Measurements from ENCODE around the gene ZFTA.
A peak's percentile ranks its signal among the peaks of the same experiment; 100 is the strongest.
"Not testable (repeated sequence)": the region's sequence is repeated elsewhere in the genome, so short reads cannot be mapped to it uniquely, and the experiment has no call there.

Gene ZFTA

DNA sequence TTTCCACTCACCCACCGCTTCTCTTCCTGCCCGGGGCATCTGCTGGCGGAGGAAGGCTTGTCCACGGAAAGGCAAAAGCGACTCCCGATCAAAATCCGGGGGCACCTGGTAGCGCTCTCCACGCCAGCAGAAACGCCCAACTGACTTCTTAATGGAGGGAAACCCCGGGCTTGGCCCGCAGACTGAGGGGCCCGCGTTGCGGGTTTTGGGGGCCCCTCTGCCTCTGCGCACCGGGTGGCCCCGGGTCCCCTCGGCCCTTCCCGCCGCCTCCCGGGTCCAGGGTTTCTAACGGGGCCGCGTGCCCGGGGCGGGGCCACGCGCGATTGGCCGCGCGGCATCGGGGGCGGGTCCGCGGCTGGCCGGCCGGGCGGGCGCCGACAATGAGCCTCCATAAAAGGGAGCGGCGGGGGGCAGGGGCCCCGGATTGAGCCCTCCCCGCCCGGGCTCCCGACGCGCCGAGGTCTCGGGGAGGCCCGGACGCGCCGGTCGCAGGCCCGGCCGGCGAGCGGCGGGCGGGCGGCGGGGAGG lies 44.5 kb upstream of the ZFTA start, which contains the start of gene SPINDOC:
Gene SPINDOC, plus strand, starts transcription at position 422 of the 528 bp plus-strand sequence. CDS start 231 bp downstream, outside the sequence.
- no peaks in the 10 kb centered on the region for H3K27me3 ChIP-seq (ENCODE audit: insufficient read depth, insufficient read length)
- peaks cover 42% of the 10 kb centered on the region for H3K36me3 ChIP-seq (ENCODE audit: insufficient read depth, insufficient read length, low read length)
- peaks cover 11% of the 10 kb centered on the region for H3K4me1 ChIP-seq (ENCODE audit: insufficient read depth, insufficient read length)
- peak within 1 kb of the TSS; percentile 99 for H3K4me3 ChIP-seq (ENCODE audit: insufficient read length, low read depth)
- peak within 1 kb of the TSS; percentile 100 for H3K9ac ChIP-seq (ENCODE audit: insufficient read length, low read depth)
- TF ChIP-seq ZNF274 (IDR thresholded peaks at IDR 0.05; ENCODE audit: low read depth, low read length): no peak
- no peak for TF ChIP-seq YY1 (IDR thresholded peaks at IDR 0.05; ENCODE audit: insufficient read depth, insufficient read length)
- no peak for TF ChIP-seq SUZ12 (IDR thresholded peaks at IDR 0.05; ENCODE audit: extremely low read depth, insufficient read depth, insufficient read length)
- no peaks in the 10 kb centered on the region for H3K9me3 ChIP-seq (ENCODE audit: insufficient read depth, low read length)
- no peak for DNase-seq (ENCODE audit: low read depth, low spot score)

DNA sequence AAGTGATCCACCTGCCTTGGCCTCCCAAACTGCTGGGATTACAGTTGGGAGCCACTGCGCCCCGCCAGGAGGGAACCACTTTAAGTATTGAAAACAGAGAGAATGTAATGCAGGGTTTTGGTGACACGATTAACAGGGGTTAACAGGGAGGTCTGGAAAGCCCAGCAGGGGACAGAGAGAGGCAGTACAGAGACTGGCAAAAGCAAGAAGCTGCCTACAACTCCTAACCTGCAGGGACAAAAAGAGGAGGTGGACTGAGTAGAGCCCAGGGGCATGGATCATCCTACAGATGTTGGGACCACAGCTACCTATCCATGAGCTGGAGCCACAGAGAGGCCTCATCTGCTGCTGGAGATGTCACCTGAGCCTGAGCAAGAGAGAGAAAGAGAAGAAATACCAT lies 42.9 kb upstream of the ZFTA start:
- no peaks in the 10 kb centered on the region for H3K9me3 ChIP-seq (ENCODE audit: insufficient read depth, low read length)
- DNase-seq (ENCODE audit: low read depth, low spot score): no peak
- peak overlapping the region; percentile 63 for H3K9ac ChIP-seq (ENCODE audit: insufficient read length, low read depth)
- H3K4me1 ChIP-seq (ENCODE audit: insufficient read depth, insufficient read length): peaks cover 6% of the 10 kb centered on the region
- TF ChIP-seq YY1 (IDR thresholded peaks at IDR 0.05; ENCODE audit: insufficient read depth, insufficient read length): no peak
- TF ChIP-seq SUZ12 (IDR thresholded peaks at IDR 0.05; ENCODE audit: extremely low read depth, insufficient read depth, insufficient read length): no peak
- no peak for TF ChIP-seq ZNF274 (IDR thresholded peaks at IDR 0.05; ENCODE audit: low read depth, low read length)
- H3K4me3 ChIP-seq (ENCODE audit: insufficient read length, low read depth): peak overlapping the region; percentile 12
- no peaks in the 10 kb centered on the region for H3K27me3 ChIP-seq (ENCODE audit: insufficient read depth, insufficient read length)
- peaks cover 26% of the 10 kb centered on the region for H3K36me3 ChIP-seq (ENCODE audit: insufficient read depth, insufficient read length, low read length)

DNA sequence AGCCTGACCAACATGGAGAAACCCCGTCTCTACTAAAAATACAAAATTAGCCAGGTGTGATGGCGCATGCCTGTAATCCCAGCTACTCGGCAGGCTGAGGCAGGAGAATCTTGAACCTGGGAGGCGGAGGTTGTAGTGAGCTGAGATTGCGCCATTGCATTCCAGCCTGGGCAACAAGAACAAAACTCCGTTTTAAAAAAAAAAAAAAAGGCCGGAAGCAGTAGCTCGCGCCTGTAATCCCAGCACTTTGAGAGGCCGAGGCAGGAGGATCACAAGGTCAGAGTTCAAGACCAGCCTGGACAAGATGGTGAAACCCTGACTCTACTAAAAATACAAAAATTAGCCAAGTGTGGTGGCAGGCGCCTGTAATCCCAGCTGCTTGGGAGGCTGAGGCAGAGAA lies 41.8 kb upstream of the ZFTA start:
- H3K27me3 ChIP-seq (ENCODE audit: insufficient read depth, insufficient read length); DNase-seq (ENCODE audit: low read depth, low spot score); H3K4me1 ChIP-seq (ENCODE audit: insufficient read depth, insufficient read length); H3K9ac ChIP-seq (ENCODE audit: insufficient read length, low read depth); H3K9me3 ChIP-seq (ENCODE audit: insufficient read depth, low read length); H3K4me3 ChIP-seq (ENCODE audit: insufficient read length, low read depth): not testable (repeated sequence)
- peaks cover 14% of the 10 kb centered on the region for H3K36me3 ChIP-seq (ENCODE audit: insufficient read depth, insufficient read length, low read length)

DNA sequence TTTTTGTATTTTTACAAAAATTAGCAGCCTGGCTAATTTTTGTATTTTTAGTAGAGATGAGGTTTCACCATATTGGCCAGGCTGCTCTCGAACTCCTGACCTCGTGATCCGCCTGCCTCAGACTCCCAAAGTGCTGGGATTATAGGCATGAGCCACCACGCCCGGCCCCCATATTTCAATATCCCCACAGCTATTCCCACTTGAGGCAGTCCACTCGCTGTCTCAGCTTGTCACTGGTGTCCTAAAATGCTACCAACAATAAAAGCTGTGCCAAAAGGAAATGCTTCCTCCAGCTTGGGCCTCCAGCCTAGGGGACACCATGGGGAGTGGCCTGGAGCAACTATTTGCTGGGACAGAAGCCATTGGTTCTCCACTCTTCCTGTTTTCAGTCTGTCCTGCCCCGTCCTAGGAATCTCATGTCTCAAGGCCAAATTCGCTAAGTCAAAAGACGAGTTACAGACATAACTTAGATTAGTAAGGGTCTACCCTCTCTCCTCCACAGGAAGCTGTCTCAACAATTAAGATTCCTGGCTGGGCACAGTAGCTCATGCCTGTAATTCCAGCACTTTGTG lies 37.4 kb upstream of the ZFTA start:
- Histone ChIP-seq H3K36me3 (ENCODE audit: insufficient read depth, insufficient read length, low read length) (no peaks in the 10 kb centered on the region), H3K9me3 (ENCODE audit: insufficient read depth, low read length) (no peaks in the 10 kb centered on the region), H3K9ac (ENCODE audit: insufficient read length, low read depth) (no peak overlapping the region), H3K4me1 (ENCODE audit: insufficient read depth, insufficient read length) (peaks cover 5% of the 10 kb centered on the region), H3K27me3 (ENCODE audit: insufficient read depth, insufficient read length) (no peaks in the 10 kb centered on the region), H3K4me3 (ENCODE audit: insufficient read length, low read depth) (no peak overlapping the region)
- DNase-seq (ENCODE audit: low read depth, low spot score): no peak
- TF ChIP-seq YY1 (IDR thresholded peaks at IDR 0.05; ENCODE audit: insufficient read depth, insufficient read length): no peak
- TF ChIP-seq ZNF274 (IDR thresholded peaks at IDR 0.05; ENCODE audit: low read depth, low read length): no peak
- TF ChIP-seq SUZ12 (IDR thresholded peaks at IDR 0.05; ENCODE audit: extremely low read depth, insufficient read depth, insufficient read length): no peak

DNA sequence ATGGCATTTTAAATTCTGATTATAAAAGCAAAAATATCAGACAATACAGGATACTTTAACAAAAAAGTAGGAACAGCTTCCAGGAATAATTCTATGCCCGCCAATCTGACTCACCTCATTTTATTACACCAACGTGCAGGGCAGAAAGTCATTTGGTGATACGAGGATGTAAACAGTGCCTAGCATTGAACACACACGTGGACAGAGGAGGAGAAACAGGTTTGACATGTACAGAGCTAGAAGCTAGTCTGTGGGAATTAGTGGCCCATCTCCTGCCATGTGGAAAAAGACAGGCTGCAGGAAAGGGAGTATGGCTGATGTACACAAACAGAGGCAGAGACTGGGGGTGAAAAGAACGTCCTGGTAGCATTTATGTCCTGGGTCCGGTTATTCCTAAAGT lies 35.7 kb upstream of the ZFTA start:
- no peak for DNase-seq (ENCODE audit: low read depth, low spot score)
- H3K4me1 ChIP-seq (ENCODE audit: insufficient read depth, insufficient read length): peaks cover 5% of the 10 kb centered on the region

DNA sequence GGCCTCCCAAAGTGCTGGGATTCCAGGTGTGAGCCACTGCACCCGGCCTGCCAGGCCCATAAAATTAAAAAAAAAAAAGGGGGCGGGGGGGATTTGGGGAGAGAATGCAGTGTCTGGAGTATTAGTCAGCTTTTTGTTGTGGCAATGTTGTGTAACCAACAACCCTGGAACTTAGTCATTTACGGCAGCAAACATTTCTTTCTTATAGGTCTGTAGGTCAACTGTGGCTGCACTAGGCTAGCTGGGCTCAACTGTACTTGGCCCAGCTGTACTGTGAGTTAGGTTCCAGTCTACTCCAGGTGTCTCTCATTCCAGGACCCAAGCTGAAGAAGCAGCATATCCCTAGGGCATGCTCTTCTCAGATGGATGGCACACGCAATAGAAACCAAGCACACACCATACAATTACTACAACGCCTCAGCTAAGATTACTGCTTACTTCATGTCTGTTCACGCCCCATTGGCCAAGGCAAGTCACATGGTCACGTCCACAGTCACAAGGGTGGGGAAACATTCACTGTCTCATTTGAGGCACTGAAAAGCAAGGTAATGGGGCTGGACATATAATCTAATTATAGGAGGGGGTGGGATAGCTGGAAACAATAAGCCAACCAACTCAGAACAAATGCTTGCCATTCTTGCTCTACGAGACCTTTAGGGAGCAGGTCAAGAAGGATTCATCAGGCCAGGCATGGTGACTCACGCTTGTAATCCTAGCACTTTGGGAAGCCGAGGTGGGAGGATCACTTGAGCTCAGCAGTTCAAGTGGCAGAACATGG lies 34.3 kb upstream of the ZFTA start:
- TF ChIP-seq YY1 (IDR thresholded peaks at IDR 0.05; ENCODE audit: insufficient read depth, insufficient read length) (no peak), SUZ12 (IDR thresholded peaks at IDR 0.05; ENCODE audit: extremely low read depth, insufficient read depth, insufficient read length) (no peak), ZNF274 (IDR thresholded peaks at IDR 0.05; ENCODE audit: low read depth, low read length) (no peak)
- H3K9ac ChIP-seq (ENCODE audit: insufficient read length, low read depth): no peak overlapping the region
- H3K4me3 ChIP-seq (ENCODE audit: insufficient read length, low read depth): no peak overlapping the region
- H3K4me1 ChIP-seq (ENCODE audit: insufficient read depth, insufficient read length): peaks cover 5% of the 10 kb centered on the region
- no peak for DNase-seq (ENCODE audit: low read depth, low spot score)
- H3K9me3 ChIP-seq (ENCODE audit: insufficient read depth, low read length): no peaks in the 10 kb centered on the region
- H3K36me3 ChIP-seq (ENCODE audit: insufficient read depth, insufficient read length, low read length): no peaks in the 10 kb centered on the region
- H3K27me3 ChIP-seq (ENCODE audit: insufficient read depth, insufficient read length): no peaks in the 10 kb centered on the region

More for the DNA sequence above, 35.7 kb upstream of the ZFTA start:
- Histone ChIP-seq H3K9ac (ENCODE audit: insufficient read length, low read depth) (no peak overlapping the region), H3K27me3 (ENCODE audit: insufficient read depth, insufficient read length) (no peaks in the 10 kb centered on the region), H3K36me3 (ENCODE audit: insufficient read depth, insufficient read length, low read length) (no peaks in the 10 kb centered on the region), H3K9me3 (ENCODE audit: insufficient read depth, low read length) (no peaks in the 10 kb centered on the region), H3K4me3 (ENCODE audit: insufficient read length, low read depth) (no peak overlapping the region)
- TF ChIP-seq YY1 (IDR thresholded peaks at IDR 0.05; ENCODE audit: insufficient read depth, insufficient read length) (no peak), ZNF274 (IDR thresholded peaks at IDR 0.05; ENCODE audit: low read depth, low read length) (no peak), SUZ12 (IDR thresholded peaks at IDR 0.05; ENCODE audit: extremely low read depth, insufficient read depth, insufficient read length) (no peak)

DNA sequence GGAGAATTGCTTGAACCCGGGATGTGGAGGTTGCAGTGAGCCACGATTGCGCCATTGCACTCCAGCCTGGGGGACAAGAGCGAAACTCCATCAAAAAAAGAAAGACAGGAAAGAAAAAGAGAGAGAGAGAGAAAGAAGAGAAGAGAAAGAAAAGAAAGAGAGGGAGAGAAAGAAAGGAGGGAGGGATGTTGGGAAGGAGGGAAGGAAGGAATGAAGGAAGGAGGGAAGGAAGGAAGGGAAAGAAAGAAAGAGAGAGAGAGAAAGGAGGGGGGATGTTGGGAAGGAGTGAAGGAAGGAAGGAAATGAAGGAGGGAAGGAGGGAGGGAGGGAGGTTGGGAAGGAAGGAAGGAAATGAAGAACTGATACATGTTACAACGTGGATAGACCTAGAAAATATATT lies 32.3 kb upstream of the ZFTA start:
- TF ChIP-seq YY1 (IDR thresholded peaks at IDR 0.05; ENCODE audit: insufficient read depth, insufficient read length) (no peak), ZNF274 (IDR thresholded peaks at IDR 0.05; ENCODE audit: low read depth, low read length) (no peak), SUZ12 (IDR thresholded peaks at IDR 0.05; ENCODE audit: extremely low read depth, insufficient read depth, insufficient read length) (no peak)
- no peak for DNase-seq (ENCODE audit: low read depth, low spot score)
- H3K36me3 ChIP-seq (ENCODE audit: insufficient read depth, insufficient read length, low read length): no peaks in the 10 kb centered on the region
- no peak overlapping the region for H3K4me3 ChIP-seq (ENCODE audit: insufficient read length, low read depth)
- H3K4me1 ChIP-seq (ENCODE audit: insufficient read depth, insufficient read length): peaks cover under 1% of the 10 kb centered on the region
- H3K9ac ChIP-seq (ENCODE audit: insufficient read length, low read depth): no peak overlapping the region
- H3K27me3 ChIP-seq (ENCODE audit: insufficient read depth, insufficient read length): no peaks in the 10 kb centered on the region
- no peaks in the 10 kb centered on the region for H3K9me3 ChIP-seq (ENCODE audit: insufficient read depth, low read length)
